ENCODE results near the gene CACHD1.

DNA sequence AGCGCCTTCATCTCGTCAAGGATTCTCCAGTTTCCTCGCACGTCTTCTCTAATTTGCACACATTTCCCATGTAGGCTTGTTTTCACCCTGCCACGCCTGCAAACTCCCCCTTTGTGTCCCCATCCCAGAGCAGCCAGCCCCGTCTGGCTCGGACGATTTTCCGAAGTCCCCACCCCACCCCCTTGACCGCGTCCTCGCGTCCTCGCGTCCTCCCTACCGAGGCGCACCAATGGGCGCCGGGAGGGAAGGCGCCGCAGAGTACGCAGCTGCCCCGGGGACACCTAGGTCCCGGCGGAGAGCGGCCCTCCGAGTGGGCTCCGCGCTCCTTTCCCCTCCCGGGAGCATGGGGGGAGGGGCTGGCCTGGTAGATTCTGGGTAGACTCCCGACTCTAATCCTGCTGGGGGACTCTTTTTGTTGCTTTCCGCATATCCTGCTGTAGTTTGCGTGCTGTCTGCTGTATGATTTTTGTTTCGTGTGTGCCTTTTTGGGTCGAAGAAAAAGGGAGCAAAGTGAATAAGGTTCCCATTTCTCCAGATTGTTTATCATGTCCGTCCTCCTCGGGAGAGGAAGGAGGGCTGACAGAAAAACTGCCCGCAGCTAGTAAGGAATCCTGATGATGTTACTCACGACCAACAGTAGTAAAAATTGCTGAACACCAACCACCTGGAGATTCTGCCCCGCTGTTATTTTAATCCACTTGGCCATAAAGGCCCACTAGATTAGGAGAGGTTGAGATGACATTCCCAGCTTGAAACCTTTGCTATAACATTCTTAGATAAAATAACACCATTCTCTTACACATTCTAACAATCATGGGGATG lies 1.5 kb downstream of the CACHD1 start:
- TF ChIP-seq POLR2AphosphoS5 (IDR thresholded peaks at IDR 0.05), result no peak
- TF ChIP-seq CTCF (IDR thresholded peaks at IDR 0.05), result no peak
